ENCODE measurements around the gene MT3. TPM values are rescaled to one million over a fixed set of nuclear protein-coding genes. Genes with fewer than 3 reads are reported as not detected.

MT3 gene
- total and polyA plus RNA-seq, 2 of the 13 experiments (the other 11 are each of a cell fraction or from before 2014, with no cell fraction given), result not detected

GRCh38 chr16:56608043-56608875 lies 18.9 kb downstream of the MT3 start, which contains the start of gene MT2A (continued):
- TF ChIP-seq BRCA1 (CRISPR knock-in tag; IDR thresholded peaks at IDR 0.05) (no peak; the same call in 1 of the 2 replicates), ASH2L (IDR thresholded peaks at IDR 0.05; ENCODE audit: insufficient read length, low read depth, low read length) (peak; percentile 53), RNF219 (CRISPR knock-in tag; IDR thresholded peaks at IDR 0.05) (no peak), ZFP82 (CRISPR knock-in tag; IDR thresholded peaks at IDR 0.05; ENCODE audit: borderline replicate concordance) (peak; percentile 90; the same call in 1 of the 2 replicates), HMGXB3 (CRISPR knock-in tag; IDR thresholded peaks at IDR 0.05; ENCODE audit: borderline replicate concordance) (no peak; the same call in 1 of the 2 replicates), RFXAP (CRISPR knock-in tag; IDR thresholded peaks at IDR 0.05; ENCODE audit: borderline replicate concordance) (peak; percentile 92; the same call in 1 of the 2 replicates), ZNF20 (CRISPR knock-in tag; IDR thresholded peaks at IDR 0.05) (peak; percentile 56; the same call in 1 of the 2 replicates), ZNF646 (CRISPR knock-in tag; IDR thresholded peaks at IDR 0.05) (0 out of 2 replicates have a peak, but pooled peaks have one; percentile 20), LRRFIP1 (CRISPR knock-in tag; conservative IDR thresholded peaks at IDR 0.05) (no peak), SP2 (CRISPR knock-in tag; IDR thresholded peaks at IDR 0.05) (no peak), ZMYM3 (CRISPR knock-in tag; IDR thresholded peaks at IDR 0.05) (0 out of 2 replicates have a peak, but pooled peaks have one; percentile 7)

Measured in HepG2 (cell line).